ENCODE data around the gene CELSR1.

CELSR1 gene

DNA sequence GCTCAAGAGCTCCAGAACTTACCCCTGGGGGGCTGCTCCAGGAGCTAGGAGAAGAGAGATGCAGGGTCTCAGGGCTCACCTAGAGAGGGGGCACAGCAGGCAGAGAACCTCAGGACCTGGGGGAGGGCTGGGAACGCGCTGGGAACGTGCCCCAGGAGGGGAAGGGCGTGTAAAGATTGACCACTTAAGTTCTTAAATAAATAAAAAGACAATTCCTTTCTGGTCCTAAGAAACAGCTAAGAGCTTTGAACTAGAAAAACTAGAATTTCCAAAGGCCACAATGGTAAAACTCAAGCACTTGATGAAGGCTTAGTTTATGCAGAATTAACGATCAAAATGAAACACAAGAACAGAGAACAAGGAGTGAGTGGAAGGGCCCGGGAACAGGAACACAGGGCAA is 89.1 kb downstream of the CELSR1 start:
- DNase-seq (ENCODE audit: low read depth in 2 of 2) = no peak

GRCh38 chr22:46447906-46448305 is 89.5 kb downstream of the CELSR1 start:
- no peak for DNase-seq (ENCODE audit: low read depth in 2 of 2)

- no peak for DNase-seq (ENCODE audit: low read depth in 2 of 2)
These were observed 90.6 kb downstream of the CELSR1 start for GRCh38 chr22:46446799-46447198.

- DNase-seq (ENCODE audit: low read depth in 2 of 2) = no peak
These were observed 91.5 kb downstream of the CELSR1 start for GRCh38 chr22:46445771-46446420.

DNA sequence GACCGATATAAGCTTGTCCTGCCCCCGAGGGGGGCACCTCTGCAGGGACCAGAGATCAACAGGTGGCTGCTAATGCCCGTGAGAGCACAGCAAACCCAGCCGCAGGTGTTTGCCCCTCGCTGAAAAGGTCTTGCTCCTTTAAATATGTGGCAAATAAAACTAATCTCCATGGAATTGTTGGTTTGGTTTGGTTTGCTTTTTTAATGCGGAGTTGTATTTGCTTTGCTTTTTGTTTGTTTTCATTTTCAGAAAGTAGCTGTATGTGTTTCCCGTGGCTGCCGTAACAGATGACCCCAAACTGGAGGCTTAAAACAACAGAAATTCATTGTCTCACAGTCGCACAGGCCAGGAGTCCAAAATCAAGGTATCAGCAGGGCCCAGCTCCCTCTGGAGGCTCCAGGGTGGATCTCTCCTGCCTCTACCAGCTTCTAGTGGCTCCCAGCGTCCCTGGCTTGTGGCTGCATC is 93.0 kb downstream of the CELSR1 start:
- no peak for DNase-seq (ENCODE audit: low read depth in 2 of 2)

DNA sequence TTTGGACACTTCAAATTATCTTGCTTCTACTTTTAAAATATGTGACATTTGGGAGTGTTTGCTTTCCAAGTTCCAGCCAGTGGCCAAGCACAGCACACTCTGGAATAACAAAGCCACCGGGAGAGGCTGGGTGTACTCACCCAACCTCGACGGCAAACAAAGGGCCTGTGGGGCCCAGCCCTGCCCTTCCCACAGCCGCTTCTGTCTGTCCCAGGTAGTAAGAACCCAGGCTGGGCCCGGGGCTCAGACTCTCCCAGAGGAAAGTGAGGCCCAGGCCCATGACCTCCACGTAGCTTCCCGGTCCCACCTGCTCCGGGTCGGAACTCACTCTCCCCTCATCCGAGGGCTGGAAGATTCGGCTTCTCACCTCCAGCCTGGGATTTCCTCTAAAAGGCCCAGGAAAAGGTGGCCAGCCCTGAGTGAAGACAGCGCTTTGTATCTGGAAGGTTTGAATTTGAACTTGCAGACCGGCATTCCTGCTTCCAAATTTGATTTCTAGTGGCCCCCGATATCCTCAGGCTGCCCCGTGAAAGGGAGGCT is 93.5 kb downstream of the CELSR1 start:
- no peak for DNase-seq (ENCODE audit: low read depth in 2 of 2)

DNA sequence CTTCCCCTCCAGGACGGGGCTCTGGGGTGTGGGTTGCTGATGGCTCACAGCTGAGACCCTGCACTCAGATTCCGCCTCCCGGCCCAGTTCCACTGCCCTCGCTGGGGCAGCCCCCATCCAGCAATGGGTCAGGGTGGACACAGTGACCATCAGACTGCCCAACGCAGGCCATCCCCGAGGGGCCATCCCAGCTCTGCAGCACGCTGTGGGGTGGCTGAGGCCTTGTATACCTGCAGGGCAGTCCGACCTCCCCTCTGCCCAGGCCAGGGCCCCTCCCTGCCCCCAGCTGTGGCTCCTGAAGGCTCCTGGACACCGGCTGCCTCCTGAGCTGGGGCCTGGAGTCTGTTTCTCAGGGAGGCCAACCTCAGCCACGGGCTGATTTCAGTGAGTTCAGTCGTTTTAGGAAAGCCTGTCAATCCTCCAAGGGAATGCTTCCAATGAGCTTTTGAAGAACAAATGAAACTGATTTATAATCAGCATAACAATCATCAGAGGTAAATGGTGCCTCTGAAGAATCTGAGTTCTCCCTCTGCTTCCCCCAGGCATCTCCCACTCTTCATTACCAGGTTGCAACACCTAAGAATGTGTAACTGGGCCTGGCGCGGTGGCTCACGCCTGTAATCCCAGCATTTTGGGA is 95.1 kb downstream of the CELSR1 start:
- no peak for DNase-seq (ENCODE audit: low read depth in 2 of 2)

GRCh38 chr22:46439576-46440465 is 97.6 kb downstream of the CELSR1 start:
- DNase-seq (ENCODE audit: low read depth in 2 of 2) = no peak

DNA sequence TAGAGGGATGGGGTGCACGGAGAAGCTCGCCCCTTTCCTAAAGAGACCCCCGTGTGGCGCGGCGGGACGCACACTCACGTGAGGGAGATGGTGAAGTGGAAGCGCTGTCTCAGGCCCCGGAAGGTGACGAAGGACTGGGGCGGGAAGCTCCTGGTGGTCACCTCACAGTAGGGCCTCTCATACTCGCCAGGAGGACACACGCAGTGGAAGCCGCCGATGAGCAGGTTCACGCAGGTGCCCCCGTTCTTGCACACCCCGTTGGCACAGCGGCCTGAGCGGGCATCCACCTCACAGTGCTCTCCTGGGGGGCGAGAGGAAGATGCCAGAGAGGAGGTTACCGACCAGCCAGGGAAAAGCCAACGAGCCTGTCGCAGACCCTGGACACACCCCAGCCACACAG is 98.3 kb downstream of the CELSR1 start:
- DNase-seq (ENCODE audit: low read depth in 2 of 2) = no peak

- DNase-seq (ENCODE audit: low read depth in 2 of 2) = no peak
These were observed 99.6 kb downstream of the CELSR1 start for GRCh38 chr22:46437671-46438440.

DNA sequence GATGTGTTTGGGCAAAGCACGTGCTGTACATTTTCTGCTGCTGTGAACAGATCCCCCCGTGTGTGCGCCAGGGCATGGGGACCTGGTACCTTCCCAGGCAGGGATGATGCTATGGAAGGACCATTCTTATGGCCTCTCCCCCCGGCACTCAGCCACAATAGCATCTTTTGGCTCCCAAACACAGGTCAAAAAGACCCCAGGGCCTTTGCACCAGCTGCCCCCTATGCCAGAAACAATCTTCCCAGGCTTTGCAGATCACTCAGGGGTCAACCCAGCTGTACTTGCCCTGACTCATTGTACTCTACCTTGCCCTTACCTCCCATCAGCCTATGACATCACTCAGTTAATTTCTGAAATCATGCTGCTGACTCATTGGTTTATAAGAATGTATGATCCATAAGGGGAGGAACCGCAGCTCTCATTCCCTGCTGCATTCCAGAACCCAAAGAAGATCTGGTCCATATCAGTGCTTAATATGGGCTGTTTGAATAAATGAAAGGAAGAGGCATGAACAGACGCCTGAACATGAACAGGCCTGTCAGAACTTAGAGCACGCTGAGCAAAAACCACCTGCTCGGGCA is 100.7 kb downstream of the CELSR1 start:
- DNase-seq (ENCODE audit: low read depth in 2 of 2) = no peak

DNA sequence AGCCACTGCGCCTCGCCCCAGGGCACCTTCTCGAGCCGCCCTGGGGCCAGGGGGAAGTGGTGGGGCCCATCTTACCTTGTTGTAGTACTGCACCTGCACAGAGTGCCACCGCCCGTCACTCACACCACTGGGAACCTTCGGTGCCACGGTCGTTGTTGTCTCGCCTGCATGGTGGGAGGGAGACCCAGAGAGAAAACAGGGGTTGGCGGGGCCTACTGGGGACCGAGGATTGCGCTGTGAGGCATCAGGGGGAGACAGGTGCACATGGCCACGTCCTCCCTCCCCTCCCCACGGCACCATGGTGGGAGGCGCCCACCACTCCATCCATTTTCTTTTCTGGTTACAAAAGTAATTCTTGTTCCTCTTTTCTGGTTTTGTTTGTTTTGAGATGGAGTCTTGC is 104.1 kb downstream of the CELSR1 start:
- no peak for DNase-seq (ENCODE audit: low read depth in 2 of 2)

- DNase-seq (ENCODE audit: low read depth in 2 of 2) = no peak
These were observed 105.0 kb downstream of the CELSR1 start for GRCh38 chr22:46432164-46433068.

DNA sequence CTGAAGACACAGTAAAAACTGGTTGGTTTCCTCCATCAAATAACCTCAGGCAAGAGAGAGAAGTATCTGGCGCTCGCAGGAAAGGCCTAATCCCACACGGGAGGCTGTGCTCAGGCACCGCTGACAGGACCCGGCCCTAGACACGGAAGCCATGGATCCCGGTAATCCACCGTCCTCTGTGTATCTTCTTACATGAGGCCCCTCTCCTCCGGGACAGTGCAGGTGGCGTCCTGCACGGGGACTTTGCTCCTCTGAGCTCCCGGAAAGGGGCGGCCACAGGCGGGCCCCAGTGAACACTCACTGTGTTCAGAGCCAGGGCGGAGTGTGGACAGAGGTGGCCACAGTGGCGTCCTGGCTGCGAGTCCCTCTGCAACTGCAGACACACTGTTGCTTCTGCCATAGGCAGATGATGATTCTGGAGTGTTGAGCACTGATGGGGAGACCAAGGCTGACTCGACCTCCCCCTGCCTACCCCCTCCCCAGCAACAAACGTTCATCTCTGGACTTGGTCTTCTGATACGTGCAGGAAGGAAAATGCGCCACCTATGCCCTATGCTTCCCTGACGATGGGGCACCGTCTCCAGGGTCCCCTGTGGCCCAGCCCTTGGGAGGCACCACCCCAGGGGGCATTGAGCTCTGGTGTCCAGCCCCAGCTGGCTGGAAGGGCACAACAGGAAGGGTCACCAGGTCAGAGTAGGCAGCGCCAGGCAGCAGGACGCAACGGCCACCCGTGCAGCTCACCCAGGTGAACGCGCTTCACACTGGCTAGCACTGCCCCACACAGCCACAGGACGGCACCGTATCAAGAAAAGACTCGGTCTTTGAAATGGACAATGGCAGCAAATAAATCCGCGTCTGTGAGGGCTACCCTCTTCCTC is 106.2 kb downstream of the CELSR1 start:
- no peak for DNase-seq (ENCODE audit: low read depth in 2 of 2)

DNA sequence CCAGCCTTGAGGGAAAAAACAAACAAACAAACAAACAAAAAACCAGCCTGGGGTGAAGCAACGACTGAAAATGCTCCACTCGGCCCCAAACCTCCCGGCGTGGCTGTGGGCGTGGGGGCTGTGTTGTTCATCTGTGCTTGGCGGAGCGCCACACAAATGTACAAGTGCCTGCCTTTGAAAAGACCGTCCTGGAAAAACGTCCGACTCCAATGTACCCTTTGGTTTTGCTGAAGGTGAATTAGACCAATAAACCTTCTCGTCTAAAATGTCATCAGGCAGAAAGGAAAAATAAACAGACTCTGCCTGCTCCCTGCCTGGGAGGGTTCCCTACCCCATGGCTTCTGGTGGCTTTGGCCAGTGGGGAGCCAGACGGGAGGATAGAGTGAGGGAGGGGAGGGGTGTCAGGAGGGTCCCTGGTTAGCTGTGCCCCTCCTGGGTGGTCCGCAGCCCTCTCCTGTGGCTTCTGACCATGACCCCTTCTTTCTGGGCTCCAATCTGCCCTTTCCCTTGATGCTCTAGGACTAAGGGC is 108.0 kb downstream of the CELSR1 start:
- DNase-seq (ENCODE audit: low read depth in 2 of 2) = no peak

DNA sequence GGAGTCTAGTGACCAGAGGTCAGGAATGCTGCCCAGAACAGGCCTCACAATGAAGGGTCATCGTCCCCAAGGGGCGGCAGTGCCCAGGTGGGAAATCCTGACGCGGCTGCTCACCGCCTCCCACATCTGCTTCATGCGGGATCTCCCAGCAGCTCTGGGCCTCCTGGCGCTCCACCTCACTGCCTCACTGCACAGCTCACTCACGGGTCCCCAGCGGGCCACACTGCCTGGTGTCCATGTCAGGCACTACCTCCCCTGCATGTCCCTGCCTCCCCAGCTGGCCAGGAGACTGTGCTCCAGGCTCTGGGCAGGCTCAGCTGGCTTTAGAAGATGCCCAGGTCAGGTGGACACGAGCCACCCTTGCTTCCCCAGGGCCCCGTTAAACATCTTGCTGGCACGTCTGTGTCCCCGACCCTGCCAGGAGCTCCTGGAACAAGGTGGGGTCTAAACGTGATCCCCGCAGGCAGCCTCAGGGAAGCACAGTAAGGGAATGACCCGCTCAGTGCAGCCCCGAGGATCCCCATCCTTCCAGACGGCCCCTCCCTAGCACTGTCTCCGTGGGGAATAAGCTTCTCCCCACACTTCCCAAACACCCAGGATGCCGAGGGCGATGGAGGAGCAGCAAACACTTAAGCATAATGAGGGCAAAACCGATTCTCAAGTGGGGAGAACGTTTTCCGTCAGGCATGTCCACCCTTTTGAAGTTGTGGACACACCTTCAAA is 108.7 kb downstream of the CELSR1 start:
- no peak for DNase-seq (ENCODE audit: low read depth in 2 of 2)

DNA sequence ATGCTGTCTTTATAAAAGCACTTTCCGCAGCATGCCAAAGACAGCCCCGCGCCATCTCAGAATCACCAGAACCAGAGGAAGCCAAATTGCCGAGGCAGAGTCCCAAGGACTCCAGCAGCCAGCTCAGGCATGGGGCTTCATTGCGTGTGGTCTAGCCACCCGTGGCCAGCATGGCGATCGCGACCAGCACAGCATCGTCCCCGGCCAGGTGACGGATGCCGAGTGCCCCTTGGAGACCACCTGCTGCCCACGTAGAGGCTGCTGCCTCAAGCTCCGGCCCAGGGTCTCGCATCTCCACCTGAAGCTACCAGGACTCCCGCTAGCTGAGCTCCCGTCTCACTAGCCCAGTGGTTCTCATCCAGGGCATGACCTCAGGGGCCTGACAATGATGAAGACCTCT is 109.2 kb downstream of the CELSR1 start:
- DNase-seq (ENCODE audit: low read depth in 2 of 2) = no peak

GRCh38 chr22:46425016-46425415 is 112.4 kb downstream of the CELSR1 start:
- DNase-seq (ENCODE audit: low read depth in 2 of 2) = no peak

Data from activated CD4-positive, alpha-beta T cell treated with anti-CD3 and anti-CD28 coated beads for 24 hours (primary cell).